ENCODE measurements around the gene CYP19A1.

Gene CYP19A1

DNA sequence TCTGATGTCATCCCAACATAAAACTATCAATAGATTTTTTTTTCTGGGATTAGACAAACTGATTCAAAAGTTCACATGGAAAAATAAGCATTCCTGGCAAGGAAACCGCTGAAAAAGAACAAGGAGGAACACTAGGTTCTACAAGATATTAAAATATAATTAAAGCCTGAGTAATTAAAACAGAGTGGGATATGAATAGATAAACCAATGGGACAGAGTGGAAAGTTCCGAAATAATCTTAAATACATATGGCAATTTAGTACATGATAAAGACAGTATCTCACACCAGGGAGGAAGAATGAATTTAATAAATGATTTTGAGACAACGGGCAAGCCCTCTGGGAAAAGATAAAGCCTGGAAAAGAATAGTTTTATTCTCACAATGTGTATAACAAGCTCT, 7.7 kb upstream of the CYP19A1 start:
- TF ChIP-seq REST (IDR thresholded peaks at IDR 0.05; ENCODE audit: insufficient read depth in 1 of 2, low read depth in 2 of 2, low read length in 2 of 2) (no peak), SIN3A (IDR thresholded peaks at IDR 0.05; ENCODE audit: borderline replicate concordance, insufficient read depth, low read length) (no peak), TAF1 (IDR thresholded peaks at IDR 0.05; ENCODE audit: borderline replicate concordance, insufficient read depth, low read length) (no peak), FOXP2 (optimal IDR thresholded peaks at IDR 0.05; ENCODE audit: borderline replicate concordance, extremely low read depth, extremely low read length, insufficient read depth) (no peak), POLR2AphosphoS5 (IDR thresholded peaks at IDR 0.05; ENCODE audit: low read depth, low read length) (no peak)

DNA sequence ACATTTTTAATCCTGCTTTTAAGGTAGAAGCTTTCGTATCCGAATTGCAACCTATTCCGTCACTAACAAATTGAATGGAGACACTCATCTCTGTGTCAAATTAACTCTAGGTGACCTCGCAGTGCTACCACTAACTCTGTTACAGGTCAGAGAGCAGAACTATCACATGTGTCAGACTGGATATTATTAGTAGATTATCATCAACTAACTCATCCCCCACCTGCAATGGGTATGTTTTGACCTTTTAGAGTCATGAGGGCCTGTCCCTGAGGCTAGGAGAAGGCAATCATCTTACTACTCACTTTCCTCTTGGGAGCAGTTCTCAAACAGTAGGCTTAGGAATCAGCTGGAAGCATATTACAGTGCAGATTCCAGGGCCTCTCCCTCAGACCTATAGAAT, 5.1 kb upstream of the CYP19A1 start:
- TF ChIP-seq REST (IDR thresholded peaks at IDR 0.05; ENCODE audit: insufficient read depth in 1 of 2, low read depth in 2 of 2, low read length in 2 of 2): no peak
- TF ChIP-seq POLR2AphosphoS5 (IDR thresholded peaks at IDR 0.05; ENCODE audit: low read depth, low read length): no peak
- no peak for TF ChIP-seq TAF1 (IDR thresholded peaks at IDR 0.05; ENCODE audit: borderline replicate concordance, insufficient read depth, low read length)
- no peak for TF ChIP-seq FOXP2 (optimal IDR thresholded peaks at IDR 0.05; ENCODE audit: borderline replicate concordance, extremely low read depth, extremely low read length, insufficient read depth)
- TF ChIP-seq SIN3A (IDR thresholded peaks at IDR 0.05; ENCODE audit: borderline replicate concordance, insufficient read depth, low read length): no peak

DNA sequence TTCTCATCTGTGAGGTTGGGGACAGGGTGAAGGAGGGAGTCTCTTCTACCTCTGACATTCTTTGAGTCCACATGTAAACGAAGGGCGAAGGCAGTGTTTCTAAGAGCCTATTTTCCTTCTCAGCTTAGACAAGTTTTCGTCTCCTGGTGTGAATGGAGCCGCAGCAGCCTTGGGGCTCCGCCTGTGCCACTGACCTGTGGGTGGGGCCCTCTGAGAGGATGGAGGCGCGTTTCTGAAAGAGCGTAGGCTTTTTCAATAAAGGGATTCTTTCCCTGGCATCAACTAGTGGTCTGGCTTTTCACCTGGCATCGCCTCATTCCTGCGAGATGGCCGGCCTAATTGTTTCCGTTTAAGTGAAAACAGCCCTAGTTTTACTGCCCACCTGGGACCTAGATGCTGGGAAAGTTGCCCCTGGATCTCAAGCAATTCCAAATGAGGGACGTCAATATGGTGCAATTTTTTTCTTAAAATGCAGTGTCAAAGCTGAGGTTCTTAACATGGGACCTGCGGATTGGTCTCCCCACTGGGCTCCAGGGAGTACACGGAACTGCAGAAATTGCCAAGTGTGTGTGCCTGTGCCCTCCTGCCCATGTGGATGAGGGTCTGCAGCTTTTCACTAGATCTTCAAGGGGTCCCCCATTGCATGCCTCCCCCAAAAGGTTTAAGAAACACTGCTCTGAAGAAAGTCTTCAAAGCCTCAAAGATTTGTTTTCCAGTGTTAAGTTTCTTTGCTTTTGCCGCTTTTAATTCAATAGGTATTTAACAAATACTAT, 4.0 kb upstream of the CYP19A1 start:
- TF ChIP-seq TAF1 (IDR thresholded peaks at IDR 0.05; ENCODE audit: borderline replicate concordance, insufficient read depth, low read length) (no peak), SIN3A (IDR thresholded peaks at IDR 0.05; ENCODE audit: borderline replicate concordance, insufficient read depth, low read length) (no peak), REST (IDR thresholded peaks at IDR 0.05; ENCODE audit: insufficient read depth in 1 of 2, low read depth in 2 of 2, low read length in 2 of 2) (no peak), POLR2AphosphoS5 (IDR thresholded peaks at IDR 0.05; ENCODE audit: low read depth, low read length) (no peak), FOXP2 (optimal IDR thresholded peaks at IDR 0.05; ENCODE audit: borderline replicate concordance, extremely low read depth, extremely low read length, insufficient read depth) (no peak)

- no peak for TF ChIP-seq POLR2AphosphoS5 (IDR thresholded peaks at IDR 0.05; ENCODE audit: low read depth, low read length)
- no peak for TF ChIP-seq FOXP2 (optimal IDR thresholded peaks at IDR 0.05; ENCODE audit: borderline replicate concordance, extremely low read depth, extremely low read length, insufficient read depth)
- no peak for TF ChIP-seq TAF1 (IDR thresholded peaks at IDR 0.05; ENCODE audit: borderline replicate concordance, insufficient read depth, low read length)
- TF ChIP-seq REST (IDR thresholded peaks at IDR 0.05; ENCODE audit: insufficient read depth in 1 of 2, low read depth in 2 of 2, low read length in 2 of 2): no peak
- TF ChIP-seq SIN3A (IDR thresholded peaks at IDR 0.05; ENCODE audit: borderline replicate concordance, insufficient read depth, low read length): no peak
These were observed 3.2 kb upstream of the CYP19A1 start, which contains the start of gene GLDN for GRCh38 chr15:51341366-51342226. Gene GLDN, plus strand, starts transcription at chr15:51341655. Its CDS starts 30 bp downstream, at chr15:51341685.

Measured in PFSK-1 (cell line).